GM21529 (cell line): ENCODE measurements around the gene CAPN7.

ENCODE experiments used
- ATAC-seq: cut with Tn5 transposase; IDR thresholded peaks from one replicate; pipeline ENCODE4 v1.9.1; 2021; ENCODE audit not compliant: unreplicated experiment

Gene CAPN7

DNA sequence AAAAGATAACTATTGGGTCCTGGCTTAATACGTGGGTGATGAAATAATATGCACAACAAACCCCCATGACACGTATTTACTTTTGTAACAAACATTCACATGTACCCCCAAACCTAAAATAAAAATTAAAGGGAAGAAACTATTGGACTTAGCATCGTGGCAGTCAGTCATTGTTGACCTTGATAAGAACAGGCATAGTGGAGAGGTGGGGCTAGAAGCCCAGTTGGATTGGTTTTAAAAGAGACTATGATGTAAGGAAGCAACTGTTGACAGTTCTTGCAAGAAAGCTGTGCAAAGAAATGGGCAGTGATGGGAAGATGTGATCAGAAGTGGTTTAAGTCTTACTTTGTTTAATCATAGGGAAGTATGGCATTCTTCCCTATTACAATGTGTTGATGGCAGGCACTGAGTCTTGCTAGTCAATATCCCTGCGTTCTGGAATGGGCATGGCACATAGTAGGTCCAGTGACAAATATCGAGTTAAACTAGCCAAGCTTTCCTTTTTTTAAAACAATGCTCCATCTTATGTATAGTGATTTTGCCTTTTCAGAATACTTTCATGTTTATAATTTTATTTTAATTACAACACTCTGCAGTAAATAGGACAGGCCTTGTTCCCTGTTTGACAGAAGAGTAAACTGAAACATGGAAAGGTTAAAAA is 37.9 kb downstream of the CAPN7 start:
- no peak for ATAC-seq

DNA sequence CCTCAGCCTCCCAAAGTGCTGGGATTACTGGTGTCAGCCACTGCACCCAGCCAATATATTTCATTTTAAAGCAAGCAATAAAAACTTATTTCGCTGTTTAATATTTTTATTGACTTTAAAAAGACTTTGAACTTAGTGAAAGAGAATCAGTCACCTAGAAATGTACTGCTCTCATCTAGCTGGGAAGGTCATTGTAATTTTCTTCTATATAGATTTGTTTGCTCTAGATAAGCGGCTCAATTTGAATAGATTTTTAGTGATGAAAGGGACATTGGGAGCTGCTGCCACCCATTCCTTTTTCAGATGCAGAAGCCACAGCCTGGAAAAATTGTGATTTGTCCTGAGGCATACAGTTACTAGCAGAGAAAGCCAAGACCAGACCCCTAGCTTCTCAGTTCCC is 40.1 kb downstream of the CAPN7 start:
- ATAC-seq = no peak

DNA sequence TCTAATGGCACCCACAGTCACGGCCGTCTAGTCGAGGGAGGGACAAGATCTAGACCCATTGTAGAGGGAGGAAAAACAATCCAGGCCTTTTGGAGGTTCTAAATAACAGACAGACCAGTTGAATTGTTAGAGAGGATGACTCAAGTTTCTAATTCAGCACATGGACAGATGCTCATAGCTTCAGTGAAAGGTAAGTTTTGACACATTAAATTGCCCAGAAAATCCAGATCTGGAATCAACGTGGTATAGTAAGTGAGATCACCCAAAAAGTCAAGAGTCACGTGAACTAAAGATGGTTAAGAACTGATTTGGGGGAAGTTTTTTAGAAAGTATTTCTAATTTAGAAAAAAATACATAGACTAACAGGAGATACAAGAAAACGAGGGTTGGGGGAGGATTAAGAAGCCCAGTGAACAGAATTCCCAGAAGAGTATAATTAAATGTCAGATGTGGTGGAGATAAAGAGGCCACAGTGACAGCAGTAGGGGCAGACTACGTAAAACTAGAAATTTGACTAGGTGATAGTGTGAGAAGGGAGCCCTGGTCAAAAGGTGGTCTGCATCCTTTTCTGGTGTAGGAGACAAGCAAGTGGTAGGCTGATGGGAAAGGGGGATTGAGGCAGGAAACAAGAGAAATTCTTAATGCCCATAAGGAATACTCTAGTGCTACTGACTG is 47.1 kb downstream of the CAPN7 start:
- no peak for ATAC-seq

DNA sequence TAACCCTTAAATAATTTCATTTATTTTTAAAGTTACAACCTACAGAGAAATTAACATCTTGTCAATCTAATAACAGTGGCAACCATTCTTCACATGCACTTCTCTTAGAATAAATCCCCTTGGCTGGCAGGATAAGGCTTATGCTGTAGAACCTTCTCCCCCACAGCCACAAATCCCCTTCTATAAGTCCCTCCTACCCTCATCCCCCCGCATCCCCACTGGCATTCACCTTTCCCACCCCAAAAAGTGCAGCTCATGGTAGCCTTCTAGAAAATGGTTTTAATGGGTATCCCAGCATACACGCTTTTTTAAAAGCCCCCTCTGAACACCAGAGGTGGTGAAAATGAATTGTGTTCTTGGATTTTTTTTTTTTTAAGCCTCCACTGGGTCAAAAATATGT is 49.2 kb downstream of the CAPN7 start:
- no peak for ATAC-seq

DNA sequence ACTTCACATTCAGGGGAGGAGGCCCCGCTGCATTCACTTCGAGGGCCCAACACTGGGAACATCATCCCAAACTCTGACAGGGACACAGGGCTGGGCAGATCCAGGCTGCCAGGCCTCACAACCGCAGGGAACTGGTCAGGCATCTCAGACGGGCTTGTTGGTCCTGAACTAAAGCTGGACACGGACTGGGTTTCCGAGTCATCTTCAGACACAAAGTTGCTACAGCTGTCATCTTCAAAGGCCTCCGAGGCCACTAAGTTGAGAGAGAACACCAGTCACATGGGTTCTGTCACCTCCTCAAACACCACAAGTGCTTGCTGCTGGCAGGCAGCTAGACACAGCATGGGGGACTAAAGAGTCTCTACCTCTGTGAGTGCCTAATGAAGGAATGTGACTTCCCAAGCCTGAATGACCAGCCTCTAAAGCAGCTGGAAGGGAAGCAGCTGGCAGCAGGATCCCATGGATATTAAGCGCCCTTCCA is 50.9 kb downstream of the CAPN7 start:
- ATAC-seq = no peak

DNA sequence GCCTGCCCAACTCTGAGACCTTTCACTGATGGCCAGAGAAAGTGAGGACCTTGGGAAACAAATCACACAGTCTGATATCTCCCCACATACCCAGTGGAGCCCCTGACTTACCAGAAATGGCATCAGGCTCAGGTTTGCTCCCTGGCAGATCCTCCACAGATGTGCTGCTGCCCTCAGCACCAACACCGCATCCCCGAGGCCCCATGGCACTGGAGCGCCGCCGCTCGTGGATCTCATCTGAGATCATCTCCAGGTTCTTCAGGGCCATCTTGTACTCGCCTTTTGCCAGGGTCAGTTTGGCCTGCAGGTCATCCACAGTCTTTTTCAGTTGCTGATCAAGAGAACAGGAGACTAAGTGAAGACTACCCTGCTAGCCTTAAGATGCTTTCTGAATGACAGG is 52.7 kb downstream of the CAPN7 start:
- ATAC-seq = no peak

DNA sequence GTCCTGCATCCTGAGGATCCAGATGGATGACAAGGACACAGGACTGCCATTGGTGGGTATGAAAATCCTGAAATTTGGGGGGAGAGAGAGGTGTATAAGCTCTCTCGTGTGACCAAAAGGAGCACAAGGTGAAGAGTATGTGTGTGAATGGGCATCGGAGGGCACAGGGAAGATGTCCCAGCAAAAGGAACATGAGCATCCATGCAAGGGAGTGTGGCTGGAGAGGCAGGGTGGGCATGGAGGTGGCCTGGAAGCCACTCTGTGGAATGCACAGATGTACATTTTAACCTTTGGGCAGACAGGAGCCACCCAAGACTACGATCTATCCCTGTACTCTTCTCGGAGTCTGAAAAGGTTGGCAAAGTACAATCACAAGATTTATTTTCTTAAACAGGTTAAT is 54.5 kb downstream of the CAPN7 start:
- no peak for ATAC-seq

DNA sequence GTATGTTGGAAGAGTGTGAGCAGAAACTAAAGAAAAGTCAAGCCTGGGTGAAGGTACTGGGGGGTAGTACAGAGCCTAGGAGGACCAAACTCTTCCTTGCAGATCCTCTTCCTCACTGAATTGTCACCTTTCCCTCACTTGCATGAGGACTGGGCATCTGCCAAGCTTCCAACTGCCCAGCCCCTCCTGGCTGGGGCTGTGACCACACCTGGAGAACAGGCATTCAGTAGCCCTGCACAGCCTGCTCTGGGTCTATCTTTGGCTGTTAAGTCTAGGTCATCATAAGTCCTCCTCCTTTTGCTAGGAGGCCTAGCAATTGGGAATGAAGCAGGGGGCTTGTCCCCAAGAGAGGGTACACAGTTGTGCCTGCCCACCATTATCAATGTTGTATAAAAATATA is 55.2 kb downstream of the CAPN7 start:
- no peak for ATAC-seq

DNA sequence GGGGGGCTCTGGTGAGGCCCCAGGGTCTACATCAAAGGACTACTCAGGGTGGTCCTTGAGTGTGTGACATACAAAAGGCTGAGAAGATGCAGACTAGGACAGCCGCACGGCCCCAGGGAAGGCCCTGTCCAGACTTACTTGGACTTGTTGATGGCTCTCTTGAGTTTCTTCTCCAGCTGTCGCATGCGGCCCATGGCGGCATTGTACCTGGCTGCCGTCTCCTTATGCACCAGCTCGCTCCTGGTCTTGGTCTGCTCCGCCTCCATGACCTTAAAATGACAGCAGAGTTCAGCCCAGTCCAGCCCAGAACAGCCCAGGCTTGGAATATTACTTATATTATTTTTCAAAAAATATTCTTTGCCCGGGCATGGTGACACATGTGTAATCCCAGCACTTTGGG is 56.0 kb downstream of the CAPN7 start:
- ATAC-seq = no peak

DNA sequence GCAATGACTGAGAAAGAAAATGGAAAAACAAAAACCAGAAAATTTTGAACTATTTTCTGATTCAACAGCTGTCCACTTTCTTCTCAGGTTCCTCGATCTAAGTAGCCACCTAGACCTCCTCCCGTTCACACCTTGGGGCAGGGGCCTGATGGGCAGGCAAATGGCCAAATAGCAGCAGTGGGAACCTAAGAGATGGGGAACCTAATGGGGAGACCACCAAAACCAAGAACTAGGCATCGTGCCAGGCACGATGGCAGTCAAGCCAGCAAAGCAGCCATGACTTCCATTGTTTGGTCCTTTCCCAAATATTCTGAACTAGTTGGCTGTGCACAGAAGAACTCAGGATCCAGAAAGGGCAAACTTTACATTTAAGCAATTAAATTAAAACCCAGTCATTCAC is 57.1 kb downstream of the CAPN7 start:
- ATAC-seq = no peak

DNA sequence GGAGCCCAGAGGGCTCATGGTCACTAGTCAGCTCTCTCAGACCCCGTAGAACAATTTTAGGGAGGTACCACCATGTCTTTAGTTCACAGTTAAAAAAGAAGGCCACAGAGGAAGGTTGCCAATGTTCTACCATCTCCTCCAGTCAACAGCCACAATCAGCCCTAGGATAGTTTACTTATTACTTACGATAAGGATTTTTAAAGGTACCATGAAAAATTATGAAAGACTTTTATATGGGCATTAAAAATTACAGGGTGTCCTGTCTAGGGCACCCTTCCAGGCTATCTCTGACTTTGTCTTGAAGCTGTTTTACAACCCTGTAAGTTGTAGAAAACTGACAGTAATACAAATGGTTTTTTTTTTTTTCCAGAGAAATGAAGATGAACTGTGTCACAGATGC is 57.9 kb downstream of the CAPN7 start:
- no peak for ATAC-seq

DNA sequence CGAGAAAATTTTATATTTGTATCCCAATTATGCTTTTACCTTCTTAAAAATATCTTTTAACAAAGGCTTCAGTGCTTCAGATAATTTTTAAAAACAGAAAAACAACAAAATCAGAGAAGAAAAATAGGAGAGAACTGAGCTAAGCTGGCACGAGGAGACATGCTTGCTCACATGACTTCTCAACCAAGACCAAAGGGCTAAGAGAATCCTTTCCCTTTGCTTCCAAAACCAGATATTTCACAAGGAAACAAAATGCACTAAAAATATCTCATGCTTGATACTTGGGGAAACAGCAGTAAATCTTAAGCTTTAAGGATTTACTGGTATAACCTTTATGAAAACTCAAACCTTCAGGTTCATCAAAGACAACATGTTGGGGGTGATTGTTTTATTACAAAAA is 58.4 kb downstream of the CAPN7 start:
- ATAC-seq = no peak

DNA sequence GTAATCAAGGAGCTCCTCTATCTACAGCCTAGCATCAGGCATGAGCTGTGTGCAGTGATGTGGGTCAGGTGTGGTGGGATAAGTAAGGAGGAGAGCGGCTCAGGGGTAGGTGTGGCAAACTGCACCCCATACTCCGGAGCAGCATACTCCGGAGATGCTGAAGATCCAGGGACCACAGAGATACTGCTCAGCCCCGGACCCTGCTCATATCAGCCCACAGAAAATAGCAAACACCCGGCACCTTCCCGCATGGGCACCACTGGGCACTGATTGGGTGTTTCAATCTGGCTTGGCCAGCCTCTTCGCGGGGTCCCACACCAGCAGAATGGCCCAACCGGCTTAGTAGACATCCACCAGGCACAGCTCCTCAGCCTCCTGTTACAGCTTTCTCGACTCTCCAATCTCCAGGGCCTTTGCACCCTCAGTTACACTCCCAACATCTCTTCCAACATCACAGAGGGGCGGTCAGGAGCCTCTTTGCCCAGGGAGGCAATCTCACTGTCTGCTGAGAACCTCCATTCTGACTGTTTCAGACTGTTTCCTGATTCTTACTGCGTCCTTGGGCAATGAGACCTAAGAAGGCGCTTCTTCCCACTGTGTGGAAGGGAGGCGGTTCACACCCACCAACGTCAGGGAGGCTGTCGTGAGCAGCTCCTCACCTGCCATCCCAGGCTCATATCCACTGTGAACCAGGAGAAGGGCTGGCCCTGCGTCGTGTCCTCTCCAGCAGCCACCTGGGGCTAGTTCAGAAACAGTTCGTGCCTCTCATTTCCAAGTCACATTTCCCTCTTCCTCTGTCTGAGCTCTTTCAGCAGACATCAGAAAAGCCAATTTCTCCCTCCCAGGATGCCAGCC is 59.8 kb downstream of the CAPN7 start:
- no peak for ATAC-seq

DNA sequence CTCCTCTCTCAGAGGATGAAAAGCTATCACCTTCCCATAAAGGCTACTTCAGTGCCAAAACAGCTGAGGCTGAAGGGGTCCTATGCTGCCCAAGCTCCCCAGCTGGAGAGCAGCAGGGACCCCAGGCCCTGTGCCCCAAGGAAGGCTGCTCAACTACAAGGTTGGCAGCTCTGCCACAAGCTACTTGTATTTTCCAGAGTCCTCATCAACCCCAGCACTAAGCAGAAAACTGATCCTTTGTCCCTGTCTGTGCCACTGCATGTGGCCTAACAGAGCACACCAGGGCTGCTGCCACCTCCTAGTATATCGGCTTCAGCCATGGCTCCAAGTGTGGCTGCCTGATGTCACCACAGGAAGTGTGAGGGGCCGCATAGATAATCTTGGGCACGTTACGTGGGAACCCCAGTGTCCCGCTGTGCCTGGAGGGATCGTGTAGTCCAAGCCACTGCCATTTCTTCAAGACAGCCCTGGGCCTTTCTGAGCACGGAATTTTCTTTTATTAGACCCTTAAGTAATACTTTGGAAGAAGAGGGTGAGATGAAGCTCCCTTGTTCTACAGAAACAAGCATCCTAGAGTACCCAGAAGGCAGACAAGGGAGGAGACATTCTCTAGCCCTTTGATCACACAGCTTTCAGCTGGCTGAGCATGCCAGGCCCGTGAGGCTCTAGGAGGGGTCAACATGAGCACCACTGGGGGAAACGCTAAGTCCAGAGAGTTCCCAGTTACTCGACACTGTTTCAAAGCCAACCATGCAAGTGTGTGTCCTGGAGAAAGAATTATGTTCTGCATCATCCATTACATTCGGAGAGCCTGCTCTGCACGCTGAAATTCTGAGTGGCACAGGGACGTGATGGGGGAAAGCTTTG is 60.7 kb downstream of the CAPN7 start:
- no peak for ATAC-seq

DNA sequence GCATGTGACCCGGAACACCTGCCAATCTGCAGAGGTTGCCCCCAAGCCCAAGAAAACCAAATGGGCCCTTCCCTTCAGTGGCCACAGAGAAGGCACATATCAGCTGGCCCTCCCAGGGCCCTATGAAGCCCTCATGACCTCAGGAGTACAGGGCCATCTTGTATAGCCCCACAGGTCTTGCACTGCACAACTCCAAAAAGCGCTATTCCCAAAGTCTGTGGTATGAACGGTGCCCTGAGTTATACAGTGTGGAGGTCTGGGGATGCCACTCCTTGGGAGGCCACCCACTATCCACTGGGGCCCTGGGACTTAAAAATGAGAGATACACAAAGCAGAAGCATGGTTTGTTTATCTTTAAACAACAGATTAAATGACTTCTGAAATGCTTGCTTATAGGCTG is 61.5 kb downstream of the CAPN7 start:
- no peak for ATAC-seq

DNA sequence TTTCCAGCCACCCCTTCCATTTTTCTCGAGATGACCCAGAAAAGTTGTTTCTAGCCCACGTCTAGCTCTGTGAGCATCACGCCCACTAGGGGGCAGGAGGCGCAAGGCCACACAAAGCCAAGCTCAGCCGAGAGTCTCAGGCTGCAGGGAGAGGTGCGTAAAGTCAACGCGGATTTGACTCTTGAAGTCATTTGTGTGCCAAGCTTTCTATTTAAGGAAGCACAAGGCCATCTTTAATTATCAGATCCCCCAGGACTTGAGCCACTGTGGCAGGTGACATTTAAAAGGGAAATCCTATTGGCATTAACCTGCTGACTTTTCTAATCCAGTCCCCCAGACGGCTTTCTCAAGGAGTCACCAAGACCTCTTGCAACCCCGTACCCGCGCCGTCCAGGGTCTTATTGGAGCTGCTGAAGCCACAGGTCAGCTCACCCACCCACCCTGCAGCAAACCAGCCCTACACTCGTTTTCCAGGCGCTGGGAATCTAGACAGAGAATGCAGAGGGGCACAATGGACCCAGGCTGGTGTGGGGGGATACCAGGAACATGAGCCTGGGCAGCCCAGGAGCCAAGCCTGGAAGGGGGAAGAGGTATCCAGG is 62.1 kb downstream of the CAPN7 start:
- peak; percentile 39 for ATAC-seq

DNA sequence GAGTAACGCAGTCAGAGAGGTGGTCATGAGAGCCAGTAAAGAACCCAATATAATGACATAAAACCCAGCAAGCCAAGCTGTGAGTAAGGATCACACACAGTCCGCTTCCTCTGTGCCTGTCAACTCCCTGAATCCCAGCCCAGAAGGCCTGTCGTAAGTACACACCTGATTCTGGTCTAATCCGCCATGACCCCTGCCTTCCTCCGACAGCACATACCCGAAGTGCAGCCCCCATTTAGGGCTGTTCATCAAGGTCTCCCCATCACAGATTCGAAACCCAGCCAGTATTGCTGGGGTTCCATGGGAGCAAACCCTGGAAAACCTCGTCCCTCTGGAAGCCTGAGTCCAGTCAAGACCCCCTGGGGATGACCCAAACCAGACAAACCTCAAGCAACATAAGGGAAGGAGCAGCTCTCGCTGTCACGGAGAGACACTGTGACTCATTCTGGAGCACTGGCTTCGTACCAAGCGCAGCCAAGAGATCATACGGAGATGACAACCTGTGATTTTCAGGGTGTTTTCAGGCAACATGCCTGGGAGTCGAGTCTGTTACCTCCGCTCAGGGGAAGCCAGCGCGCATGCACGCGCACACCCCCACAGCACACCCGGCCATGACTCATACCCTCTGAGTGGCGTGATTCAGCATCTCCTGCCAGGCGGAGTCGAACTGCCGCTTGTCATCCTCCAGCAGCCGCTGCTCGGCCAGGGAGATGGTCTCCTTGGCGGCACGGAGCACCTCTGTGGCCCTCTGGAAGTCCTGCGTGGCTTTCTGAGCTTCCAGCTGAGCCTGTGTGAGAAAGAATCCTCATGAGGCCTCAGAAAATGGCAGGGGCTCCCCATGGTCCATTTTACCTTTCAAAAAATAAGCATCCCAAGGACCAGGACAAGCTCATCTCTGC is 63.3 kb downstream of the CAPN7 start:
- peak; percentile 56 for ATAC-seq

DNA sequence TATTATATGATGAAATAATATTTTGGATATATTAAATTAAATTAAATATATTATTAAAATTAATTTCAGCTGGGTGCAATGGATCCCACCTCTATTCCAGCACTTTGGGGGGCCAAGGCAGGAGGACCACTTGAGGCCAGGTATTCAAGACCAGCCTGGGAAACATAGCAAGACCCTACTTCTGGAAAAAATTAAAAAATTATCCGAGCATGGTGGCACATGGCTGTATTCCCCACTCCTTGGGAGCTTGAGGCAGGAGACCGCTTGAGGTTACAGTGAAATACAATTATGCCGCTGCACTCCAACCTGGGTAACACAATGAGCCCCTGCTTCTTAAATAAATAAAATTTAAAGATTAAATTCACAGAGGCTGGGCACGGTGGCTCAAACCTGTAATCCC is 65.0 kb downstream of the CAPN7 start:
- no peak for ATAC-seq

DNA sequence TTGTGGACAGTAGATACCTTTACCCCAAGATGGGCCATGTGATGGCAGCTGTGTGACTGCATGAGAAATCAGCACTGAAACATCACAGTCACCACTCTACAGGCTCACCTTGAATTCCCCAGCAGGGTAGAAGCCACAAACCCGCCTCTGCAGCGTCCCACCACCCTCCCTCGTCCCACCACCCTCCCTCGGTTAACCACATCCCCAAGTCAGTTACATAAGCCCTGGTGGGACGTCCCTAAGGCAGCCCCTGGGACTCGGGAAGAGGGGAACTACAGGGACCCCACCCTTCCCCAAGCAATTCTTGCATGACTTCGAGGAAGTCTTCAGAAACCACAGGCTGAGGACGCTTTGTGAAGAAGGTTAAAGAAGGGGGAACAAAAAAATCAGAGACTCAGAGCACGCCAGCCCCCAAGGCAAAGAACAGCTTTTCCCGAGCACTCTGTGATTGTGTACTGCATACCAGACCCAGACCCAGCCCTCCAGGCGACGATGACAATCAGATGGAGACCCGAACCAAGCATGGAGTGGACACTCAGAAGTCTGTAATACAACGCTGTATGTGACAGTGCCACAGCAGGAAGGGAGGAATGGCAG is 65.8 kb downstream of the CAPN7 start:
- peak; percentile 66 for ATAC-seq
